HCEC 1CT (cell line): ENCODE measurements around the gene CMSS1.

Experiments used
- DNase-seq: peaks from one replicate; pipeline ENCODE4 v3.0.0-alpha.2; 2017

The CMSS1 gene

DNA sequence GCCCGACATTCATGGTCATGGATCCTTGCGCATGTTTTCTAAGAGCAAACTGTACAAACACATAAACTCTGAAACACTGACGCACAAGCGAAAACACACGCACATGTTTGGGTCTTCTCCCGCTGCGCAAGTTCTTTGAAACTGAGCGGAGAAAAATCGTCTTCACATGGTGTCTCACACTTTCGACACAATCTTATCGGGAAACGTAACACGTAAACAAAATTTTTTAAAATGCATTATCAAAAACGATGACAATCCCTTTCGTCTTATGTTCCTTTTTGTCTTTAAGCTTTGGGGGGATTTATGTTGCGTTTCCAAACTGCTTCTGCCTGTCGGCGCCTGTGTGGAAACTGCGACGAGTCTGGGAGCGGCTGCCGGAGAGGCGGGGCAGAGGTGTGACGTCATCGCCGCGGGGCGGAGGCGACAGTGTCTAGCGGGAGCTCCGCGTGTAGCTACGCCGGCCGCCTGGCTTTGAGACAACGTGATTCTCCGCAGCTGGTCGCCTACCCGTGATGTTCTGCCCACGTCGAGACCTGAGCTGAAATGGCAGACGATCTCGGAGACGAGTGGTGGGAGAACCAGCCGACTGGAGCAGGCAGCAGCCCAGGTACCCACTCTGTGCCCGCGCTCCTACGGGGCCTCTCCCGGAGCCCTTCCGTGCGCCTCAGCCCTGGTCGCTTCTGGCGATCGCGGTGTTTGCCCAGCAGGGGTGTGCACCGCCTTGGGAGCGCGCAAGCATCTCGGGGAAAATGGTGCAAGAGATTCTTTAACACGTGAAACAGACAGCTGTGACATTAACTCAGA is at the start of gene CMSS1:
TSS of gene CMSS1 (plus strand) at position 426 of the 804 bp plus-strand sequence.
- DNase-seq, result peak; percentile 95

DNA sequence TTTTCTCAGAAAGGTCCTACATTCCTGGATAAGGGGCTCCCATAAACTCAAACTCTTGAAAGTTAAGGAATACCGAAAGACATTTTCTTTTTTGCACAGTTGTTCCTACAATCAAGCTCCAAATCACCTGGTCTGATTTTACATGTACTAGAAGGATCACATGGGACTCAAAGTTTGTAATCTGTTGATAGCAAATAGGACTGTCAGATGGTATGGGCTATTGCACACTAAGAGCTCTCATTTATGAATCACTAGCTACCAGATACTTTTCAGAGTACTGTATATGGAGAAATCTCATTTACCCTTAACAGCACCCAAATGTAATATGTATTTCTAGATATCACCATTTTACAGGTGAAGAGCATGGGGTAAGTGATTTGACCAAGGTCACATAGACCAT is 49.5 kb upstream of the CMSS1 start:
- no peak for DNase-seq

DNA sequence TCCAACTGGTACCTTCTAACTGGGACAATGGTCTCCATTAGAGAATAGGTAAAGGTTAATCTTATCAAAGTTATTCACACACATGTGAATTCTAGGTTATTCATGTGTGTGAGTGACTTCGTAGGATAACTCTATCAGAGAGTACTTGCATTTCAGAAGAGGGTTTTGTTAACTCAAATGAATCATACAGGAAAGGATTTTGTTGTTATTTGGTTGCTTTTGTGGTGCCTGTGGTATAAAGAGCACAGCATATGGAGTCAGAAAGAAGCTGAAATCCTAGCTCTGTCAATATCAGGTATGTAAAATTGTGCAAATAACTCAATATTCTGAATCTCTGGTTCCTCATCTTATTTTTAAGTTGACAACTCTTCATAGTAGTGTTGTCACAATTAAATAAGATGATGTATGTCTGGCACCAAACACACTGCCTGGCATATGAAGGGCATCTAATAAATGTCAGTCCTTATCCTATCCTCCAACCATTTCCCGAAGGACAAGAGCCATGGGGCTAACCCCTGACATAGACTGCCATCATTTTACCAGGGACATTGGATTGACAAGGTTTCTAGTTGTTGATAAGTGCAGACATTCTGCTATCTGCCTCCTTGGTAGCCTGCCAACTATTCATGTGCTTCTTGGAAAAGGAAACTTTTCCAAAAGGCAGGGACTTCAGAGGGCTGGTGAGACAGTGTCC is 48.7 kb upstream of the CMSS1 start:
- DNase-seq, result no peak

DNA sequence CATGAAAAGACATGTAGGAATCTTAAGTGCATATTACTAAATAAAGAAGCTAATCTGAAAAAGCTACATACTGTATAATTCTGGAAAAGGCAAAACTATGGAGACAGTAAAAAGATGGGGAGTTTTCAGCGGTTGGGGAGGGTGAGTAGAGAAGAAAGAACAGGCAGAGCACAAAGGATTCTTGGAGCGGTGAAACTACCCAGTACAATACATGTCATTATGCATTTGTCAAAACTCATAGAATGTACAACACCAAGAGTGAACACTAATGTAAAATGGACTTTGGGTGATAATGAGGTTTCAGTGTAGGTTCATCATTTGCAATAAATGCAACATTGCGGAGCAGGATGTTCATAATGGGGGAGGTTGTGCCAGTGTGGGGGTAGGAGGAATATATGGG is 45.5 kb upstream of the CMSS1 start:
- DNase-seq, result no peak

DNA sequence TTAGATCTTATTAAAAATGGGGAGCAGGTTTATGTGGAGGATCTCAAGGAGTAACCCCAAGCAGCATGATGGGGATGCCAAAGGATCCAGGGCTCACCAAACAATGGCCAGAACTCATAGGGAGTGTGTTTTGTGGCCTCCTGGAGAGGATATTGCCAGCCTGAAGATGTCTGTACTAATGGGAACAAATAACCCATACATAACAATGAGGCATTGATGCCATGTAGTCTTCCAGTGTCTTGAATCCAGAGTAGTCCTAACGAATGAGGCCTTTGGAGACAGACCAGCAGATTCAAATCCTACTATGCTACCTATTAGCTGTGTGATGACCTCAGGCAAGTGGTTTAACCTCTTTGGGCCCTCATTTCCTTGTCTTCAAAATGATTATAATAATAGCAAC is 45.0 kb upstream of the CMSS1 start:
- no peak for DNase-seq

DNA sequence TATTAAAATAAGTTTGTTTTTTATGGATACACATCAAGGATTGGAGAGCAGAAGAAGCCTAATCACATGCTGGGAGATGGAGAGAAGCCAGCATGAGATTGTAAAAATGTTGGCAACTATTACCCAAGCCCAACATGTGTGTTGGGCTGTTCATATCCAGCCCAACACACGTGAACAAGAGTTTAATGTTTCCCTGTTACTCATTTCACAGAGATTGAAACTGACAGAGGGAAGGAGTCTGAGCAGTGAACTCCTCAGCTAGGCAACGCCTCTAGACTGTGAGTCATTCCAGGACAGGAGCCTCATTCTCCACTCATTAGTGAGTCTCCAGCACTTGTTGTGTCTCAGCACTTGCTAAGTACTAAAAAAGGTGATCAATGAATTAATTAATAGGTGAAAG is 43.2 kb upstream of the CMSS1 start:
- DNase-seq, result peak; percentile 85

DNA sequence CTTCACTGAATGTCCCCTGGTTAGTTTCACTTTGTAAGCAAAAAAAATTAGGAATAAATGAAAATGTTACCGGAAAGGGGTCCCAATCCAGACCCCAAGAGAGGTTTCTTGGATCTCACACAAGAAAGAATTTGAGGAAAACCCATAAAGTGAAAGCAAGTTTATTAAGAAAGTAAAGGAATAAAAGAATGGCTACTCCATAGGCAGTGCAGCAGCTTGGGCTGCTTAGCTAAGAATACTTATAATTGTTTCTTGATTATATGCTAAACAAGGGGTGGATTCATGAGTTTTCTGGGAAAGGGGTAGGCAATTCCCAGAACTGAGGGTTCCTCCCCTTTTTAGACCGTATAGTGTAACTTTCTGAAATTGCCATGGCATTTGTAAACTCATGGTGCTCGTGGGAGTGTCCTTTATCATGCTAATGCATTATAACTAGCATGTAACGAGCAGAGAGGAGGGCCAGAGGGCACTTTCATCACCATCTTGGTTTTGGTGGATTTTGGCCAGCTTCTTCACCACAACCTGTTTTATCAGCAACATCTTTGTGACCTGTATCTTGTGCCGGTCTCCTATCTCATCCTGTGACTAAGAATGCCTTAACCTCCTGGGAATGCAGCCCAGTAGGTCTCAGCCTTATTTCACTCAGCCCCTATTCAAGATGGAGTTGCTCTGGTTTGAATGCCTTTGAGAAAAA is 41.0 kb upstream of the CMSS1 start:
- DNase-seq, result no peak

DNA sequence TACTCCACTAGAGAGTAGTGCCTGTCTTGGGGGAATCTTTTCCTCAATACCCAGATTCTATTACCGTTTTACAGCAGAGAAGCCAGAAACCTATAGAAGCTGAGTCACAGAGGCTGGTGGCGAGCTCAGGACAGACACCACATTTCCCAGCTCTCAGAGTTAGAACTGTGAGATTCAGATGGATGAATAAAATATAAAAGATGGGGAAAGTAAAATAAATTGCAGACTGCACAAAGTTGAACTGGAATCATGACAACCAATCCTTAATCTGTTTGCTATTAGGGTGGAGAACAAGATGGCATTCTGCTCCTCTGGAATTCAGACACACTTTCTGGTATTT is 40.5 kb upstream of the CMSS1 start:
- no peak for DNase-seq

DNA sequence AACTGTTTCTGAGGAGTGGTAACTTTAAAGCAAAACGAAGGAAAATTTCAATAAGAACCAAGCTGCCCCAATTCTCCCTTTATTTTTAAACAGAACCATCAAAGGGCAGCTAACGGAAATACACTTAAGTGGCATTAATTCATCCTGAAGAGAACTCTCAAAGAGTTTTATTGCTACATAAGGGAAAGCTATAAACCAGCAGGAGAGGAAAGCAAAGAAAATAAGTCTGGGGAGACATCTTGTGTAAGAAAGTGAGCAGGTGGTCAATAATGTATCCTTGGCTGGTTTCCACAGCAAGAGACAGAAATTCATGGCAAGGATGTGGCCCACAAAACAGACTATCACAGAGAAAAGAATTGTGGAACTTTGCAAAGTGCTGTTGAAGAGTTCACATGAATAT is 40.0 kb upstream of the CMSS1 start:
- no peak for DNase-seq

DNA sequence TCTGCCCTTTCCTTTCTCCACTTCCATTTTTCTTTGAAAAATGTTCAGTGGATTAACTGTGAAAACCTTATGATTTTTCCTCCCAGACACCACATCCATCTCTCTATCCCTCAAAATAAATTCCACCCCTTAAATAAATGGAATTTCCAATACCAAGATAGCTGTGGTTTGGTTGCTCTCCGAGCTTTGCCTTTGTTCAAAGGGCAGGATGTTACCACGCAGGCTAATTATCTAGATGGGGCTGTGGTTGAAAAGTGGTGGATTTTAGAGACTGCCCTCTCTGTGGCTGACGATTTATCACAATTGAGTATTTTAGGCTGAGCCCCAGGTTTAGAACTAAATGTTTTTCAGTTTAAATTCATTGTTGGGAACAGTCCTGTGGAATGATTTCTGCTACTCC is 36.9 kb upstream of the CMSS1 start:
- DNase-seq, result no peak

DNA sequence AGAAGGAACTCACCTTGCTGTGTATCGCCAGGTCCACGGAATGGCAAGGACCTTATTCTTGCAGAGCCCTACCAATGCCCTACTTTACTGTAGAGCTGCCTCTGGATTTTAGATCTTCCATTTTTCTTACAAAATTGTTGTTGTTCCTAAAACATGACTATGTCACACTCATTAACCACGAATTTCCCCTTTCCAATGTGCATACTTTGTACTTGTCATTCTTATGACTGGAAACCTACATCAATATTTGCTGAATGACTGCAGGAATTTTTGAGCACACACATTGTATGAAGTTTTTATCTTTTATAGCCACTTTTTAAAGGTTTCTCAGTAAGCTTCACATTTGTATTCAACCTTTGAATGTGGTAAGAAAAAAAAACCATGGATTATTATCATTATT is 35.9 kb upstream of the CMSS1 start:
- DNase-seq, result peak; percentile 63

DNA sequence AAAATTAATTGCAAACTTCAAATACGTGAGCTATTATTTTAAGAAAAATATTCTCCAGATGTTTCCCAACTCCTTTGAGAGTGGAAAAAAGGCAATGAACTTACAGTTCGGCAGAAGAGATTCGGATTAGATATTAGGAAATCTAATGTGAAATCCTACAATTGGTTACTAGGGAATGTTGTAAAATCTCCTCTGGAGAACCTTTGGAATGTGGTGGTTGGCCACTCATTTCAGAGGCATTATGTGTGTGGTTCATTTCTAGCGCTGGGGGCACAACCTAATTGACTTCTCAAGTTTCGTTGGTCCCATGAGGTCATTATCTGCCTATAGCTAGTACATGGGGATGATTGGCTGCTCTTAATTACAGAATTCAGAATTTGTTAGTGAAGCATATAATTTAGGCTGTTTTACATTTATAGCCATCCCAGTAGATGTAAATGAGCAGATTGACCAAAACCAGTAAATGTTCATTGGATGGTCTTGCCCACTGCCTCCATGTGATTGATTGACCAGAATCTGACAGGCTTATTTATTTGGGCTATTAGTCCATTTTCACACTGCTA is 34.6 kb upstream of the CMSS1 start:
- peak; percentile 94 for DNase-seq

DNA sequence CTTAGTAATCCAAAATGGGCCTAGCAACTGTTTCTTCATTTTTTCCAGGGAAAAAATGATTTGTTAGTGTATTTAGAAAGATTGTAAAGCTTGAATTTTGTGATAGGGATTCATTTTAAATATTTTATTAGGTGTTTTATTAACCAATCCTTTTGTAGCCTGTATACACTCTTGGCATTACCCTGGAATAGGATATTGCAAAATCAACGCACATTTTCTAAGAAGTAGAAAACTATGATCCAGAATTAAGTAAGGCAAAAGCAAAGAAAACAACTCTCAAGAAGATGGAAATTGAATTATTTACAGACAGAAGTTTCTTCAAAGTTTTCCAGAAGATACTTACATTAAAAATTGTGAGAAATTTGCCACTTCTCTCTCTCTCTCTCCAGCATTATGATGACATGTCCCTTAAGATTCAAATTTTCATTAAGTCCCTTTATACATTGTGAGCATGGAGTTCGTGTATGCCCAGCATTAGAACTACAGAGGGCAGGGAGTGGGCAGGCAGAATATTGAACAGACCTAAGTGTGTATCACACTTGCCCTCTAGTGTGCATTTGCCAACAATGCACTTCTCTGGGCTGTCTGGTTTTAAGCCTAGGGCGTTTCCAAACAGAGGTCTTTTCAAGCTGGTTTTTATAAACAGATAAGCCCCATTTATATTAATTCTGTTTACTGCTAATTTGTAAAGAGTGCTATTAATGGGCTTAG is 28.5 kb upstream of the CMSS1 start:
- peak; percentile 71 for DNase-seq

DNA sequence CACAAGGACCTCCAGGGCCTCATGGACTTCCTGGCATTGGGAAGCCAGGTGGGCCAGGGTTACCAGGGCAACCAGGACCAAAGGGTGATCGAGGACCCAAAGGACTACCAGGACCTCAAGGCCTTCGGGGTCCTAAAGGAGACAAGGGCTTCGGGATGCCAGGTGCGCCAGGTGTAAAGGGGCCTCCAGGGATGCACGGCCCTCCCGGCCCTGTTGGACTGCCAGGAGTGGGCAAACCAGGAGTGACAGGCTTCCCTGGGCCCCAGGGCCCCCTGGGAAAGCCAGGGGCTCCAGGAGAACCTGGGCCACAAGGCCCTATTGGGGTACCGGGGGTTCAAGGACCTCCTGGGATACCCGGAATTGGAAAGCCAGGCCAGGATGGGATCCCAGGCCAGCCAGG is 23.2 kb upstream of the CMSS1 start:
- DNase-seq, result no peak

DNA sequence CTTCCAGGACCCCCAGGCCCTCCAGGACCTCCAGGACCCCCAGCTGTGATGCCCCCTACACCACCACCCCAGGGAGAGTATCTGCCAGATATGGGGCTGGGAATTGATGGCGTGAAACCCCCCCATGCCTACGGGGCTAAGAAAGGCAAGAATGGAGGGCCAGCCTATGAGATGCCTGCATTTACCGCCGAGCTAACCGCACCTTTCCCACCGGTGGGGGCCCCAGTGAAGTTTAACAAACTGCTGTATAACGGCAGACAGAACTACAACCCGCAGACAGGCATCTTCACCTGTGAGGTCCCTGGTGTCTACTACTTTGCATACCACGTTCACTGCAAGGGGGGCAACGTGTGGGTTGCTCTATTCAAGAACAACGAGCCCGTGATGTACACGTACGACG is 22.1 kb upstream of the CMSS1 start:
- DNase-seq, result no peak

DNA sequence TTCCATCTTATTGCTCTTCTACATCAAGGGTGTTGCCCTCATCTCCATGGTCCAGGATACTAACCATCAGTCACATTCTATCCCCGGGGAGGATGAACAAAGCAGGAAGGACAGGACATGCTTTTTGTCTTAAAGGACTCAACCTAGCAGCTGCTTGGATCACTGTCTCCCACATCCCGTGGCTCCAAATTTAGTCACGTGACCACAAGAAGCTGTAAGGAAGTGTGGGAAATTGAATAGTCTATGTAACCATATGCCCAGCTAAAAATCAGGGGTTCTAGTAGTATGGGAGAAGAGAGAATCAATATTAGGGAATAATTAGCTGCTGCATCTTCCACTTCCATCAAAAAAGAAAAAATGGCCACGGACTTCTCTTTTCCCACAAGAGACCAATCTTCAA is 18.2 kb upstream of the CMSS1 start:
- no peak for DNase-seq

DNA sequence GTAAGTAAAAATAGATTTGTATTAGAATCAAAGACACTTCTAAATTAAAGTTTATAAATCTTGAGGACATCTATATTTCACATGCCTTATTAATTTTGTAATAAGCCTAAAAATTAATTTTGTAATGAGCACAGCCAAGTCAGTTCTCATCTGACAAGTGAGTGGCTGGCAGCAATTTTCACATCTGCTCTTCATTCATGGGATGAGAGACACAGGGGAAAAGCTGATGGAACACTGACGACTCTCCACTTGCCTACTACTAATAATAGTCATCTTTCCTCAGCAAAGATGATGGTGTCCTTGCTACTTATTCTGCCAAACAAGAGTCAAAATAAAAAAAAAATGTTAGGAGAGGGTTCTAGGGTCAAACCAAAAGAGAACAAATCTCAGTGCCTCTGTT is 14.4 kb upstream of the CMSS1 start:
- no peak for DNase-seq

DNA sequence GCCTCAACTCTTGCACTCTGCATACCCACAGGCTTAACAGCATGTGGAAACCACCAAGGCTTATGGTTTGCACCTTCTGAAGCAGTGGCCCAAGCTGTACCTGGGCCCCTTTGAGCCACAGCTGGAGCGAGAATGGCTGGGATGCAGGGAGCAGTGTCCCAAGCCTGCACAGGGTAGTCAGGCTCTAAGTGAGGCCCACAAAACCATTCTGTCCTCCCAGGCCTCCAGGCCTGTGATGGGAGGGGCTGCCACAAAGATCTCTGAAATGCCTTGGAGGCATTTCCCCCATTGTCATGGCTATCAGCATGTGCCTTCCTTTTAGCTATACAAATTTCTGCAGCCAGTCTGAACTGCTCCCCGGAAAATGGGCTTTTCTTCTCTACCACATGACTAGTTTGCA is 12.5 kb upstream of the CMSS1 start:
- DNase-seq, result no peak

DNA sequence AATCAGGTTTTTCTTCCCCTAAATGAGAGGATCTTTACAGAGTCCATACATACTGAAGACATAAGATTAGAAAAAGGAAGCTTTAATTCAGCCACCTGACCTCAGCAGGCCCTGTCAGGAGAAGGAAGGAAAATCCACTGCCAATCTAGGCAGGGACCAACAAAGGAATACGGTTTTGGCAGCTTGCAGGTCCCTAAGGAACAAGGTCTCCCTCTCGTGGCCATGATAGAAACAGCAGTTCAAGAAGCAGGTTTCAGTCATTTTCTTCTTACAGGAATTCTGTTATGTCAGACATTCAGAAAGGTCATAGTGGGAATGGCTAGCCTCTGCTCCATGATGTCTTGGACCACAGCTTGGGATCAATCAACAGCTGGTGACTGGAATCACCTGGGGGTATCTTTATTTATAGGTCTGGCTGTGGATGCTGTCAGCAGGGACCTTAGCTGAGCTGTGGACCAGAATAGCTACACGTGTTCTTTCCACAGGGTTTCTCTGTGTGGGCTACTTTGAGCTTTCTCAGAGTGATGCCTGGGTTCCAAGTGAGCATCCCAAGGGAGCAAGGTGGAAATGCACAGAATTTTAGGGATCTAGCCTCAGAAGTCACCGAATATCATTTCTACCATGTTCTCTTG is 9.4 kb upstream of the CMSS1 start:
- DNase-seq, result peak; percentile 73

DNA sequence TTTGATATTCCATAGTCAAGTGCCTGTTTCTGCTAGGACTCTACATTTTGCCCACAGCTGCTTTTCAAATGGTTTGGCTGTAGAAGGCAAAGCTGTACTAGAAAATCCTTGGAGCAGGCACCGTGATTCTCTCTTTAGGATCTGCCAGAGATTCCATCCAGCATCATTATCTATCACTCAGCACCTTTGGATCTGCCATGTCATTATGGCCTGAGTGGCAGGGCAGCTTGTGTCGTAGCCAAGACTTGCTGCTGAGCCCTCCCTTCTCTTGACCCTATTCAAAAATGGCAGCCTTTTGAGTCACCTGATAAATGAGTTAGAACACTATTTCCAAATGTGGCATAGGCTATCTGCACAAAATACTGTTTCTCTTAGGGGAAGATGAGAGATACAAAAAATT is 8.1 kb upstream of the CMSS1 start:
- no peak for DNase-seq

DNA sequence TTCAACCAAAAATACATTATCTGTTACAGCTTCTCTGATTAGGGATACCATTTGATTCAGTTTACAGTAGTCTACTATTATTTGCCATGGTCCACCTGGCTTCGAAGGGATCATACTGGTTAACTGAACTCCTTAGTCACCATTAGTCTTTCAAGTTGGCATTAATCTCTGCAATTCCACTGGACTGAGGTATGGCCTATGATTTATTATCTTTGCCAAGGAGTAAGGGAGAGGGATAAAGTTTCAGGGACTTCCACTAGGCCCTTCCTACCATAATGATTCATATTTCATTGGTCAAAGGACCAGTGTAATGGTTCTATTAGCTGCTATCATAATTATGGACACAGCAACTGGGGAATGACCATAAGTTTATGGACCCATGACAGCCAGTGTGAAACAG is 7.3 kb upstream of the CMSS1 start:
- no peak for DNase-seq

DNA sequence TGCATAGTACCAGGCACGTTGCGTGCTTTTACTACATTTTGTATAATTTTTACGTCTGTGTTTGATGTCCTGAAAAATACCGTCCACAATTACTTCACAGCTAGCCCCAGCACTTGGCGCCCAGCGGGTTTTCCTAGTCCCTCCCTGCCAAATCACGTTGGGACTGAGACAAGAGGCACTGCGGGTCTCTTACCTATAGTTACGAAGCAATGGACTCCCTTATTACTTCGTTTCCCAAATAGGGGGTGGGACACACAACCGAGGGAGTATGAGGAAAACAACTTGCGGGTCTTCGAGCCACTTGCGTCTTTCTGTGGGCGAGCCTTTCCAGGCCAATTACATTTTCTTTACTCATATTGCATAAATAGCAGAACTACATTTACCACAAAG is 620 bp upstream of the CMSS1 start:
- DNase-seq, result no peak

DNA sequence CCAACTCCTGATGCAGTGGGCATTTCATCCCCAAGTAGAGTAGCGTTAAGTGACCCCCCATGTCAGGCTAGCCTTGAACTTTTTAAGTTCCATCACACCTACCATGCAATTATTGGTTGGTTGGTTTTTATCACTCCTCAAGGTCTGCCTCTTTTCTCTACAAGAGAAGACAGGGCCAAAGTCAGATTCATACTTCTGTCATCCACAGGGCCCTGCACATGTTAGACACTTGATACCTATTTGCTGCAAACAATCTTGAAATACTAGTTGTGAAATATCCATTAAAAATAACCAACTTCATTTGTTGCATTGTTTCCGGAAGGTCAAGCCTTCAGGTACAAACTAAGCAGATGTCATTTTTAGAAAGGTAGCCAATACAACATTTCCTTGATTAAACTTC is 1.2 kb downstream of the CMSS1 start:
- no peak for DNase-seq
